K562 (cell line): ENCODE results near the gene PPP2R1A. TPM values are rescaled to one million over a fixed set of nuclear protein-coding genes. Genes with fewer than 3 reads are reported as not detected.

Experiments
- ARHGAP35 ChIP-seq: fragments of 450-650 bp; IDR thresholded peaks from 2 replicates; pipeline ENCODE4 v1.6.1; 2018; ENCODE audit not compliant: partially characterized antibody
- ARID3B ChIP-seq: fragments of 250-450 bp; sonication (Bioruptor Pico); IDR thresholded peaks from 2 replicates; pipeline ENCODE4 v1.4.0; 2020; ENCODE audit warnings: borderline replicate concordance
- BRF1 ChIP-seq: IDR thresholded peaks from 3 replicates; pipeline ENCODE4 v1.6.1; 2011; ENCODE audit warnings: borderline replicate concordance, mild to moderate bottlenecking; ENCODE audit not compliant: insufficient read length; ENCODE audit errors: extremely low read depth
- CCNT2 ChIP-seq: IDR thresholded peaks from 2 replicates; pipeline ENCODE4 v1.6.1; 2011; ENCODE audit warnings: borderline replicate concordance, low read depth, mild to moderate bottlenecking, moderate library complexity, mixed read lengths, low read length; ENCODE audit not compliant: insufficient read length; ENCODE audit errors: extremely low read depth
- FOXA3 ChIP-seq, 2 experiments: fragments of 450-650 bp in 1 of 2; sonication (generic) in 1 of 2; formaldehyde crosslinking; IDR thresholded peaks in 1 of 2; conservative IDR thresholded peaks in 1 of 2; 2 replicates each; pipeline versions ENCODE4 v1.4.0 to v1.8.0; 2020 to 2022; ENCODE audit warnings: mild to moderate bottlenecking in 2 of 2, missing genetic modification reagents in 1 of 2
- FOXO4 ChIP-seq: fragments of 450-650 bp; formaldehyde crosslinking; IDR thresholded peaks from 2 replicates; pipeline ENCODE4 v1.4.0; 2020; ENCODE audit warnings: mild to moderate bottlenecking, moderate library complexity
- KDM4B ChIP-seq, 2 experiments: fragments of 450-650 bp in 1 of 2; sonication (generic) in 1 of 2; IDR thresholded peaks; 2 replicates each; pipeline ENCODE4 v1.6.1; 2016 to 2017; ENCODE audit warnings: borderline replicate concordance in 2 of 2, antibody characterized with exemption in 1 of 2, low read depth in 1 of 2, mild to moderate bottlenecking in 1 of 2
- KLF16 ChIP-seq: IDR thresholded peaks from 2 replicates; pipeline ENCODE4 v1.6.1; 2016; ENCODE audit warnings: antibody characterized with exemption
- NCOA6 ChIP-seq: fragments of 450-650 bp; IDR thresholded peaks from 2 replicates; pipeline ENCODE4 v1.6.1; 2017; ENCODE audit warnings: mild to moderate bottlenecking
- POU5F1 ChIP-seq: fragments of 150-350 bp; IDR thresholded peaks from 2 replicates; pipeline ENCODE4 v1.6.1; 2014; ENCODE audit warnings: borderline replicate concordance, low read length, low read depth, mild to moderate bottlenecking; ENCODE audit not compliant: partially characterized antibody
- polyA plus RNA-seq, 8 experiments: library from polyadenylated mRNA; depleted of rRNA in 4 of 8; stranded (reverse) in 5 of 8; unstranded in 3 of 8; fragments of >200 nt; fragmentation: Nextera tagmentation in 2 of 8; fragmentation: Illumina TruSeq in 1 of 8; extraction: Ambion mirVana in 2 of 8; extraction: Trizol in 1 of 8; gene quantifications; 2 replicates each; pipeline versions ENCODE4 v1.2.1 to v1.2.3, GENCODE V29; 2011 to 2014; ENCODE audit warnings: inconsistent platforms in 1 of 8, missing spikeins in 1 of 8
- total RNA-seq, 7 experiments: library from RNA; depleted of rRNA in 6 of 7; stranded (reverse); fragments of >200 nt in 6 of 7; fragmentation: Illumina TruSeq in 2 of 7; extraction: Trizol in 2 of 7; gene quantifications; 2 replicates each; pipeline versions ENCODE4 v1.2.1 to v1.2.3, GENCODE V29; 2011 to 2021; ENCODE audit warnings: low replicate concordance in 1 of 7
- TF ChIP-seq, protein P1 (sequence below), 2 experiments: IDR thresholded peaks; 2 replicates each; pipeline ENCODE4 v1.6.1; 2012; ENCODE audit warnings: improper control_type of control experiment in 2 of 2, low read depth in 2 of 2, low read length in 2 of 2, borderline replicate concordance in 1 of 2
- TF ChIP-seq, protein P2 (sequence below): fragments of 450-650 bp; IDR thresholded peaks from one replicate; pipeline ENCODE4 v1.6.1; 2018; ENCODE audit warnings: mild to moderate bottlenecking, moderate library complexity; ENCODE audit not compliant: partially characterized antibody

PPP2R1A gene
- total and polyA plus RNA-seq, 9 of the 15 experiments (the other 6 are each of a cell fraction or from before 2014, with no cell fraction given) = 10.1 to 211 (median 70.1) TPM

GRCh38 chr19:52231154-52231910 is 41.5 kb downstream of the PPP2R1A start (continued):
- TF ChIP-seq FOXA3 (CRISPR knock-in tag; conservative IDR thresholded peaks at IDR 0.05 in 1 of 2, IDR thresholded peaks at IDR 0.05 in 1 of 2) (no peak), FOXO4 (no peak), NCOA6 (no peak), KLF16 (no peak), POU5F1 (no peak), ARID3B (CRISPR knock-in tag) (no peak), CCNT2 (no peak), KDM4B (IDR thresholded peaks at IDR 0.05; ENCODE audit: borderline replicate concordance in 2 of 2, low read depth in 1 of 2) (no peak), ARHGAP35 (no peak), BRF1 (no peak)
- TF ChIP-seq, protein P1, sequence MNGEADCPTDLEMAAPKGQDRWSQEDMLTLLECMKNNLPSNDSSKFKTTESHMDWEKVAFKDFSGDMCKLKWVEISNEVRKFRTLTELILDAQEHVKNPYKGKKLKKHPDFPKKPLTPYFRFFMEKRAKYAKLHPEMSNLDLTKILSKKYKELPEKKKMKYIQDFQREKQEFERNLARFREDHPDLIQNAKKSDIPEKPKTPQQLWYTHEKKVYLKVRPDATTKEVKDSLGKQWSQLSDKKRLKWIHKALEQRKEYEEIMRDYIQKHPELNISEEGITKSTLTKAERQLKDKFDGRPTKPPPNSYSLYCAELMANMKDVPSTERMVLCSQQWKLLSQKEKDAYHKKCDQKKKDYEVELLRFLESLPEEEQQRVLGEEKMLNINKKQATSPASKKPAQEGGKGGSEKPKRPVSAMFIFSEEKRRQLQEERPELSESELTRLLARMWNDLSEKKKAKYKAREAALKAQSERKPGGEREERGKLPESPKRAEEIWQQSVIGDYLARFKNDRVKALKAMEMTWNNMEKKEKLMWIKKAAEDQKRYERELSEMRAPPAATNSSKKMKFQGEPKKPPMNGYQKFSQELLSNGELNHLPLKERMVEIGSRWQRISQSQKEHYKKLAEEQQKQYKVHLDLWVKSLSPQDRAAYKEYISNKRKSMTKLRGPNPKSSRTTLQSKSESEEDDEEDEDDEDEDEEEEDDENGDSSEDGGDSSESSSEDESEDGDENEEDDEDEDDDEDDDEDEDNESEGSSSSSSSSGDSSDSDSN (IDR thresholded peaks at IDR 0.05; ENCODE audit: borderline replicate concordance in 1 of 2, low read depth in 2 of 2, low read length in 2 of 2) = no peak
- TF ChIP-seq, protein P2, sequence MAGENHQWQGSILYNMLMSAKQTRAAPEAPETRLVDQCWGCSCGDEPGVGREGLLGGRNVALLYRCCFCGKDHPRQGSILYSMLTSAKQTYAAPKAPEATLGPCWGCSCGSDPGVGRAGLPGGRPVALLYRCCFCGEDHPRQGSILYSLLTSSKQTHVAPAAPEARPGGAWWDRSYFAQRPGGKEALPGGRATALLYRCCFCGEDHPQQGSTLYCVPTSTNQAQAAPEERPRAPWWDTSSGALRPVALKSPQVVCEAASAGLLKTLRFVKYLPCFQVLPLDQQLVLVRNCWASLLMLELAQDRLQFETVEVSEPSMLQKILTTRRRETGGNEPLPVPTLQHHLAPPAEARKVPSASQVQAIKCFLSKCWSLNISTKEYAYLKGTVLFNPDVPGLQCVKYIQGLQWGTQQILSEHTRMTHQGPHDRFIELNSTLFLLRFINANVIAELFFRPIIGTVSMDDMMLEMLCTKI = no peak
